Activated CD4-positive, alpha-beta T cell treated with anti-CD3 and anti-CD28 coated beads for 1 hour (primary cell): ENCODE data around the gene L2HGDH.
"Not testable (repeated sequence)": the region's sequence is repeated elsewhere in the genome, so short reads cannot be mapped to it uniquely, and the experiment has no call there.

Source experiments
- DNase-seq: peaks from one replicate; pipeline ENCODE4 v3.0.0-alpha.2; 2020

Gene L2HGDH

GRCh38 chr14:50311972-50312733, at the start of gene L2HGDH, which contains the start of gene DMAC2L:
TSS of gene L2HGDH (minus strand) at chr14:50312229. CDS start at chr14:50312150, 79 bp downstream.
TSS of gene DMAC2L (plus strand) at chr14:50312324. CDS start at chr14:50321488, 9,164 bp downstream.
- peak; percentile 76 for DNase-seq

- no peak for DNase-seq
Observed at GRCh38 chr14:50360851-50361250, 48.8 kb upstream of the L2HGDH start.

GRCh38 chr14:50360093-50360492, 48.1 kb upstream of the L2HGDH start:
- DNase-seq, result no peak

- no peak for DNase-seq
Observed at GRCh38 chr14:50359631-50360030, 47.6 kb upstream of the L2HGDH start.

- no peak for DNase-seq
Observed at GRCh38 chr14:50357753-50358395, 45.8 kb upstream of the L2HGDH start.

GRCh38 chr14:50357124-50357523, 45.1 kb upstream of the L2HGDH start:
- no peak for DNase-seq

GRCh38 chr14:50356283-50356682, 44.3 kb upstream of the L2HGDH start:
- DNase-seq, result not testable (repeated sequence)

GRCh38 chr14:50355692-50356091, 43.7 kb upstream of the L2HGDH start:
- DNase-seq, result no peak

GRCh38 chr14:50354527-50354926, 42.5 kb upstream of the L2HGDH start:
- DNase-seq, result no peak

GRCh38 chr14:50353126-50353525, 41.1 kb upstream of the L2HGDH start:
- no peak for DNase-seq

GRCh38 chr14:50352584-50352983, 40.6 kb upstream of the L2HGDH start:
- no peak for DNase-seq

- DNase-seq, result no peak
Observed at GRCh38 chr14:50350975-50351374, 38.9 kb upstream of the L2HGDH start.

GRCh38 chr14:50348933-50349332, 36.9 kb upstream of the L2HGDH start:
- DNase-seq, result no peak

- no peak for DNase-seq
Observed at GRCh38 chr14:50347521-50347920, 35.5 kb upstream of the L2HGDH start.

- DNase-seq, result no peak
Observed at GRCh38 chr14:50345846-50346422, 33.9 kb upstream of the L2HGDH start.

GRCh38 chr14:50344876-50345563, 33.0 kb upstream of the L2HGDH start:
- no peak for DNase-seq

- no peak for DNase-seq
Observed at GRCh38 chr14:50344116-50344775, 32.2 kb upstream of the L2HGDH start.

- no peak for DNase-seq
Observed at GRCh38 chr14:50343434-50343833, 31.4 kb upstream of the L2HGDH start.

GRCh38 chr14:50342221-50343078, 30.4 kb upstream of the L2HGDH start:
- no peak for DNase-seq

- DNase-seq, result no peak
Observed at GRCh38 chr14:50340963-50341362, 28.9 kb upstream of the L2HGDH start.

- DNase-seq, result no peak
Observed at GRCh38 chr14:50340045-50340444, 28.0 kb upstream of the L2HGDH start.
